HepG2 (cell line): Measurements from ENCODE around the gene KIF5B. TPM values are rescaled to one million over a fixed set of nuclear protein-coding genes. Genes with fewer than 3 reads are reported as not detected.

ENCODE experiments used
- BCL6 ChIP-seq: IDR thresholded peaks from 2 replicates; pipeline ENCODE4 v1.6.1; 2016; ENCODE audit warnings: missing genetic modification reagents, missing compliant biosample characterization
- MIXL1 ChIP-seq: IDR thresholded peaks from 2 replicates; pipeline ENCODE4 v1.6.1; 2016
- MTA1 ChIP-seq: sonication (generic); formaldehyde crosslinking; IDR thresholded peaks from 2 replicates; pipeline ENCODE4 v1.4.0; 2020; ENCODE audit warnings: missing genetic modification reagents, mild to moderate bottlenecking, borderline replicate concordance
- NBN ChIP-seq: fragments of 450-650 bp; conservative IDR thresholded peaks from 2 replicates; pipeline ENCODE4 v1.6.1; 2017
- NFATC3 ChIP-seq: sonication (generic); formaldehyde crosslinking; IDR thresholded peaks from 2 replicates; pipeline ENCODE4 v1.5.1; 2020; ENCODE audit warnings: mild to moderate bottlenecking, missing genetic modification reagents
- PCBP1 ChIP-seq: fragments of 200-400 bp; formaldehyde crosslinking; IDR thresholded peaks from 2 replicates; pipeline ENCODE4 v1.6.1; 2017; ENCODE audit warnings: mild to moderate bottlenecking, low read depth, low read length, borderline replicate concordance
- REPIN1 ChIP-seq: sonication (generic); formaldehyde crosslinking; IDR thresholded peaks from 2 replicates; pipeline ENCODE4 v1.8.0; 2022; ENCODE audit warnings: missing genetic modification reagents, low read depth, mild to moderate bottlenecking, borderline replicate concordance
- TAF1 ChIP-seq: sonication (generic); formaldehyde crosslinking; IDR thresholded peaks from 2 replicates; pipeline ENCODE4 v1.4.0; 2020; ENCODE audit warnings: missing genetic modification reagents
- ZBTB38 ChIP-seq: sonication (generic); formaldehyde crosslinking; IDR thresholded peaks from 2 replicates; pipeline ENCODE4 v1.5.1; 2020; ENCODE audit warnings: mild to moderate bottlenecking, missing genetic modification reagents
- ZNF224 ChIP-seq: sonication (generic); formaldehyde crosslinking; IDR thresholded peaks from 2 replicates; pipeline ENCODE4 v1.5.0; 2020; ENCODE audit warnings: mild to moderate bottlenecking, missing genetic modification reagents
- ZNF292 ChIP-seq: sonication (generic); formaldehyde crosslinking; IDR thresholded peaks from 2 replicates; pipeline ENCODE4 v1.8.1; 2022; ENCODE audit warnings: mild to moderate bottlenecking, low read depth, missing genetic modification reagents, borderline replicate concordance
- ZNF333 ChIP-seq: sonication (generic); formaldehyde crosslinking; IDR thresholded peaks from 2 replicates; pipeline ENCODE4 v1.4.0; 2020; ENCODE audit warnings: mild to moderate bottlenecking, missing genetic modification reagents, borderline replicate concordance
- ZNF496 ChIP-seq: sonication (generic); formaldehyde crosslinking; IDR thresholded peaks from 2 replicates; pipeline ENCODE4 v1.8.1; 2023; ENCODE audit warnings: mild to moderate bottlenecking, moderate library complexity, missing genetic modification reagents; ENCODE audit not compliant: insufficient replicate concordance
- ZNF552 ChIP-seq: sonication (generic); formaldehyde crosslinking; IDR thresholded peaks from 2 replicates; pipeline ENCODE4 v1.9.0; 2022; ENCODE audit warnings: missing genetic modification reagents, mild to moderate bottlenecking, borderline replicate concordance
- ZNF761 ChIP-seq: sonication (generic); formaldehyde crosslinking; conservative IDR thresholded peaks from 2 replicates; pipeline ENCODE4 v1.4.0; 2020; ENCODE audit warnings: mild to moderate bottlenecking, missing genetic modification reagents
- ZNF781 ChIP-seq: sonication (generic); formaldehyde crosslinking; IDR thresholded peaks from 2 replicates; pipeline ENCODE4 v1.5.1; 2020; ENCODE audit warnings: borderline replicate concordance, mild to moderate bottlenecking, missing genetic modification reagents; ENCODE audit errors: not compliant biosample characterization
- ZNF788 ChIP-seq: sonication (generic); formaldehyde crosslinking; IDR thresholded peaks from 2 replicates; pipeline ENCODE4 v1.5.0; 2020; ENCODE audit warnings: mild to moderate bottlenecking, missing genetic modification reagents, borderline replicate concordance
- ZSCAN29 ChIP-seq: sonication (generic); formaldehyde crosslinking; conservative IDR thresholded peaks from 2 replicates; pipeline ENCODE4 v1.4.0; 2020; ENCODE audit warnings: mild to moderate bottlenecking, missing genetic modification reagents
- polyA plus RNA-seq, 8 experiments: library from polyadenylated mRNA; depleted of rRNA in 3 of 8; stranded (reverse) in 7 of 8; unstranded in 1 of 8; fragments of >200 nt; fragmentation: Illumina TruSeq in 4 of 8; extraction: Trizol in 4 of 8; gene quantifications; 2 replicates each; pipeline versions ENCODE4 v1.2.1 to v1.2.3, GENCODE V29; 2011 to 2016; ENCODE audit warnings: low read depth in 4 of 8, missing spikeins in 1 of 8, mixed read lengths in 1 of 8; ENCODE audit not compliant: insufficient read depth in 1 of 8
- total RNA-seq, 5 experiments: library from RNA; depleted of rRNA; stranded (reverse); fragments of >200 nt; fragmentation: Illumina TruSeq; extraction: Trizol; gene quantifications; 2 replicates each; pipeline ENCODE4 v1.2.3, GENCODE V29; 2016; ENCODE audit warnings: low read depth in 1 of 5
- TF ChIP-seq, protein P1 (sequence below): sonication (generic); formaldehyde crosslinking; IDR thresholded peaks from 2 replicates; pipeline ENCODE4 v1.8.0; 2022; ENCODE audit warnings: mild to moderate bottlenecking, missing genetic modification reagents, borderline replicate concordance
- TF ChIP-seq, protein P2 (sequence below): sonication (generic); formaldehyde crosslinking; IDR thresholded peaks from 2 replicates; pipeline ENCODE4 v1.8.0; 2022; ENCODE audit warnings: missing genetic modification reagents, mild to moderate bottlenecking, borderline replicate concordance
- TF ChIP-seq, protein P3 (sequence below): sonication (generic); formaldehyde crosslinking; IDR thresholded peaks from 2 replicates; pipeline ENCODE4 v1.8.0; 2022; ENCODE audit warnings: missing genetic modification reagents, mild to moderate bottlenecking, inconsistent platforms, borderline replicate concordance
- TF ChIP-seq, protein P4 (sequence below): sonication (generic); formaldehyde crosslinking; conservative IDR thresholded peaks from 2 replicates; pipeline ENCODE4 v1.4.0; 2020; ENCODE audit warnings: missing genetic modification reagents
- TF ChIP-seq, protein P5 (sequence below): sonication (generic); formaldehyde crosslinking; IDR thresholded peaks from 2 replicates; pipeline ENCODE4 v1.4.0; 2020; ENCODE audit warnings: missing genetic modification reagents, mild to moderate bottlenecking, borderline replicate concordance

Gene KIF5B
- total and polyA plus RNA-seq, 2 of the 13 experiments (the other 11 are each of a cell fraction or from before 2014, with no cell fraction given) = 34.3 to 133 TPM

DNA sequence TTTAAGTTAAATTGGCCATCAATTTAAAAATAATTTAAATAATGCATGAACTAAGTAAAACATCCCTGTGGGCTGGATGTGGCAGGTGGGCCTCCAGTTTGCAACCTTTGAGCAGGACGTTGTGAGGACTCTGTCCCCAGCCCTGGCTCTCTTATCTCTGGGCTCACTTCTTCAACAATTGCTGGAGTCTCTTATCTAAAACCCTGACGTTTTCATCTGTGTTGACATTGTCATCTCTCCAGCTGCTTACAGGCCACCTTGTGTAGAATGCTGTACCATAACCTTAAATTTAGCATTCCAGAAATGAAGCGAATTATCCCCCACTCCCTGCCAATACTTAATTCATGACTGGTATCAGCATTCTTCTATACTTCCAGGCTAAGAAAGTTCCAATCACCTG is 3.2 kb upstream of the KIF5B start (continued):
- TF ChIP-seq, protein P1, sequence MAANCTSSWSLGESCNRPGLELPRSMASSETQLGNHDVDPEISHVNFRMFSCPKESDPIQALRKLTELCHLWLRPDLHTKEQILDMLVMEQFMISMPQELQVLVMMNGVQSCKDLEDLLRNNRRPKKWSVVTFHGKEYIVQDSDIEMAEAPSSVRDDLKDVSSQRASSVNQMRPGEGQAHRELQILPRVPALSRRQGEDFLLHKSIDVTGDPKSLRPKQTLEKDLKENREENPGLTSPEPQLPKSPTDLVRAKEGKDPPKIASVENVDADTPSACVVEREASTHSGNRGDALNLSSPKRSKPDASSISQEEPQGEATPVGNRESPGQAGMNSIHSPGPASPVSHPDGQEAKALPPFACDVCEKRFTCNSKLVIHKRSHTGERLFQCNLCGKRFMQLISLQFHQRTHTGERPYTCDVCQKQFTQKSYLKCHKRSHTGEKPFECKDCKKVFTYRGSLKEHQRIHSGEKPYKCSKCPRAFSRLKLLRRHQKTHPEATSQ (CRISPR knock-in tag) = no peak
- TF ChIP-seq, protein P2, sequence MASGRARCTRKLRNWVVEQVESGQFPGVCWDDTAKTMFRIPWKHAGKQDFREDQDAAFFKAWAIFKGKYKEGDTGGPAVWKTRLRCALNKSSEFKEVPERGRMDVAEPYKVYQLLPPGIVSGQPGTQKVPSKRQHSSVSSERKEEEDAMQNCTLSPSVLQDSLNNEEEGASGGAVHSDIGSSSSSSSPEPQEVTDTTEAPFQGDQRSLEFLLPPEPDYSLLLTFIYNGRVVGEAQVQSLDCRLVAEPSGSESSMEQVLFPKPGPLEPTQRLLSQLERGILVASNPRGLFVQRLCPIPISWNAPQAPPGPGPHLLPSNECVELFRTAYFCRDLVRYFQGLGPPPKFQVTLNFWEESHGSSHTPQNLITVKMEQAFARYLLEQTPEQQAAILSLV (CRISPR knock-in tag) = no peak
- TF ChIP-seq ZNF333 = no peak
- TF ChIP-seq, protein P3, sequence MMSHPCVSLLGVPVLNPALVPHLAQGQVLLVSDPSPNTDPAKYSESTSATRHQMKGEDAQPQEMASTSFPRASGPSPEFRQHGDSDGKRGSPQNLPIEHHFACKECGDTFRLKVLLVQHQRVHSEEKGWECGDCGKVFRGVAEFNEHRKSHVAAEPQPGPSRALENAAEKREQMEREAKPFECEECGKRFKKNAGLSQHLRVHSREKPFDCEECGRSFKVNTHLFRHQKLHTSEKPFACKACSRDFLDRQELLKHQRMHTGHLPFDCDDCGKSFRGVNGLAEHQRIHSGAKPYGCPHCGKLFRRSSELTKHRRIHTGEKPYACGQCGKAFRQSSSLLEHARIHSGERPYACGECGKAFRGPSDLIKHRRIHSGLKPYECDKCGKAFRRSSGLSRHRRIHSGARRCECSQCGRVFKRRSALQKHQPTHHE = no peak
- TF ChIP-seq ZBTB38 (CRISPR knock-in tag) = no peak
- peak; percentile 50; the same call in 1 of the 2 replicates for TF ChIP-seq BCL6
- TF ChIP-seq, protein P4, sequence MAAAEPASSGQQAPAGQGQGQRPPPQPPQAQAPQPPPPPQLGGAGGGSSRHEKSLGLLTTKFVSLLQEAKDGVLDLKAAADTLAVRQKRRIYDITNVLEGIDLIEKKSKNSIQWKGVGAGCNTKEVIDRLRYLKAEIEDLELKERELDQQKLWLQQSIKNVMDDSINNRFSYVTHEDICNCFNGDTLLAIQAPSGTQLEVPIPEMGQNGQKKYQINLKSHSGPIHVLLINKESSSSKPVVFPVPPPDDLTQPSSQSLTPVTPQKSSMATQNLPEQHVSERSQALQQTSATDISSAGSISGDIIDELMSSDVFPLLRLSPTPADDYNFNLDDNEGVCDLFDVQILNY = no peak
- TF ChIP-seq MTA1 (CRISPR knock-in tag) = no peak
- peak; percentile 56; the same call in 1 of the 2 replicates for TF ChIP-seq ZNF292 (CRISPR knock-in tag)
- TF ChIP-seq REPIN1 (CRISPR knock-in tag) = peak; percentile 38; the same call in 1 of the 2 replicates
- TF ChIP-seq ZNF224 (CRISPR knock-in tag) = no peak
- TF ChIP-seq ZNF552 (CRISPR knock-in tag) = no peak
- TF ChIP-seq ZNF781 (CRISPR knock-in tag) = no peak
- TF ChIP-seq NBN = no peak
- no peak for TF ChIP-seq ZSCAN29 (CRISPR knock-in tag)
- TF ChIP-seq PCBP1 = no peak
- no peak for TF ChIP-seq TAF1 (CRISPR knock-in tag)
- TF ChIP-seq, protein P5, sequence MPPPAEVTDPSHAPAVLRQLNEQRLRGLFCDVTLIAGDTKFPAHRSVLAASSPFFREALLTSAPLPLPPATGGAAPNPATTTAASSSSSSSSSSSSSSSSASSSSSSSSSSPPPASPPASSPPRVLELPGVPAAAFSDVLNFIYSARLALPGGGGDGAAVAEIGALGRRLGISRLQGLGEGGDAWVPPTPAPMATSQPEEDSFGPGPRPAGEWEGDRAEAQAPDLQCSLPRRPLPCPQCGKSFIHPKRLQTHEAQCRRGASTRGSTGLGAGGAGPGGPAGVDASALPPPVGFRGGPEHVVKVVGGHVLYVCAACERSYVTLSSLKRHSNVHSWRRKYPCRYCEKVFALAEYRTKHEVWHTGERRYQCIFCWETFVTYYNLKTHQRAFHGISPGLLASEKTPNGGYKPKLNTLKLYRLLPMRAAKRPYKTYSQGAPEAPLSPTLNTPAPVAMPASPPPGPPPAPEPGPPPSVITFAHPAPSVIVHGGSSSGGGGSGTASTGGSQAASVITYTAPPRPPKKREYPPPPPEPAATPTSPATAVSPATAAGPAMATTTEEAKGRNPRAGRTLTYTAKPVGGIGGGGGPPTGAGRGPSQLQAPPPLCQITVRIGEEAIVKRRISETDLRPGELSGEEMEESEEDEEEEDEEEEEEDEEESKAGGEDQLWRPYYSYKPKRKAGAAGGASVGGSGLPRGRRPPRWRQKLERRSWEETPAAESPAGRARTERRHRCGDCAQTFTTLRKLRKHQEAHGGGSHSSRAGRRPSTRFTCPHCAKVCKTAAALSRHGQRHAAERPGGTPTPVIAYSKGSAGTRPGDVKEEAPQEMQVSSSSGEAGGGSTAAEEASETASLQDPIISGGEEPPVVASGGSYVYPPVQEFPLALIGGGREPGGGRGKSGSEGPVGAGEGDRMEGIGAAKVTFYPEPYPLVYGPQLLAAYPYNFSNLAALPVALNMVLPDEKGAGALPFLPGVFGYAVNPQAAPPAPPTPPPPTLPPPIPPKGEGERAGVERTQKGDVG (CRISPR knock-in tag) = no peak
- no peak; the same call in 1 of the 2 replicates for TF ChIP-seq ZNF788 (CRISPR knock-in tag)
- no peak for TF ChIP-seq MIXL1
- no peak for TF ChIP-seq NFATC3 (CRISPR knock-in tag)
- TF ChIP-seq ZNF761 (CRISPR knock-in tag) = no peak
- no peak for TF ChIP-seq ZNF496 (CRISPR knock-in tag)
